ENCODE data around the gene TBC1D24. TPM values are rescaled to one million over a fixed set of nuclear protein-coding genes. Genes with fewer than 3 reads are reported as not detected.

Gene TBC1D24
- polyA plus RNA-seq, 1 of the 3 experiments (the other 2 are of a cell fraction) = 6.7 TPM

DNA sequence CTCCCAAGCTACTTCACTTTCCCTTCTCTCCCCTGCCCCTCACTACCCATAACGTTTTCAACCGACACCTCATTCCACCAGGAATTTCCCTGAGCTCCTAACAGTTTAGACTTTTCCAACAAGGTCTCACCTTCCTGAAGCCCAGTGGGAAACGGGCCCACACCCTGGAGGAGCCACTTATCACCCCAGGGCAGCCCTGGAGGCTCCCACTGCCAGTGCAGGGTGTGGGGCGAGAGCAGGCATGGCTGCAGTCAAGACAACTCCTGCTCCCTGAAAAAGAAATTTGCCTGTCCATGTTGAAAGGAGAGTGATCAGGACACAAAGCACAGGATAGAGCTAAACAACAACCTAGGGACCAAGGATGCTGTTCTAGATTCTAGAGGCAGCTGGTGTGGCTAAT is 47.4 kb upstream of the TBC1D24 start:
- Histone ChIP-seq H3F3A (replicated peaks; ENCODE audit: insufficient read depth) (no peaks in the 10 kb centered on the region), H3K36me3 (replicated peaks in 1 of 2; ENCODE audit: control insufficient read depth in 1 of 2, insufficient read depth in 2 of 2, low read length in 1 of 2) (peaks cover 0 to 4% of the 10 kb centered on the region in 2 experiments), H3K9me3 (no peaks in the 10 kb centered on the region), H4K20me1 (ENCODE audit: insufficient read depth) (peaks cover 12% of the 10 kb centered on the region; the same call in 1 of the 2 replicates), H3K79me2 (ENCODE audit: insufficient read depth) (peaks cover 32% of the 10 kb centered on the region), H3K4me2 (no peak overlapping the region), H3K9ac (no peak overlapping the region), H3K27me3 (ENCODE audit: insufficient read depth) (no peaks in the 10 kb centered on the region), H2AFZ (ENCODE audit: low read depth) (no peak overlapping the region), H3K4me1 (ENCODE audit: control insufficient read depth in 1 of 2, insufficient read depth in 2 of 2, low read depth in 1 of 2, low read length in 1 of 2) (peaks cover 10 to 35% of the 10 kb centered on the region in 2 experiments), H3K9me2 (no peaks in the 10 kb centered on the region), H3K27ac (ENCODE audit: low read depth in 2 of 2, low read length in 1 of 2) (no peak overlapping the region), H3K4me3 (ENCODE audit: low read depth in 2 of 2, low read length in 1 of 2) (no peak overlapping the region)
- ChIA-PET CTCF (interaction anchor here (0.7 to 1.5 kb wide), 8 partner anchors 9 to 131 kb away, joined by 3 to 8 read pairs (median 4); partner anchors contain the start of genes ABCA3 and TEDC2), POLR2A (interaction anchor here (1.4 to 2.1 kb wide), 2 partner anchors 56 to 87 kb away, joined by 3 to 7 read pairs; partner anchors contain the start of gene ABCA3)
- DNase-seq = no peak
- 89% methylated on average over 4 of the region's 4 CpGs for WGBS (ENCODE audit: low lambda C conversion rate)
- TF ChIP-seq FOXM1 (IDR thresholded peaks at IDR 0.05; ENCODE audit: low read depth) (no peak), SIN3A (IDR thresholded peaks at IDR 0.05; ENCODE audit: borderline replicate concordance, low read depth, low read length) (no peak), FOXJ3 (CRISPR knock-in tag; IDR thresholded peaks at IDR 0.05) (no peak), NRF1 (IDR thresholded peaks at IDR 0.05; ENCODE audit: low read depth, low read length) (no peak), RFX5 (IDR thresholded peaks at IDR 0.05; ENCODE audit: low read length) (no peak), MXI1 (IDR thresholded peaks at IDR 0.05; ENCODE audit: low read depth, low read length) (no peak), RCOR1 (IDR thresholded peaks at IDR 0.05; ENCODE audit: low read length) (no peak), MEF2A (IDR thresholded peaks at IDR 0.05; ENCODE audit: borderline replicate concordance, low read depth) (no peak)
- TF ChIP-seq, protein P1, sequence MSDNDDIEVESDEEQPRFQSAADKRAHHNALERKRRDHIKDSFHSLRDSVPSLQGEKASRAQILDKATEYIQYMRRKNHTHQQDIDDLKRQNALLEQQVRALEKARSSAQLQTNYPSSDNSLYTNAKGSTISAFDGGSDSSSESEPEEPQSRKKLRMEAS (IDR thresholded peaks at IDR 0.05; ENCODE audit: low read depth) = no peak

DNA sequence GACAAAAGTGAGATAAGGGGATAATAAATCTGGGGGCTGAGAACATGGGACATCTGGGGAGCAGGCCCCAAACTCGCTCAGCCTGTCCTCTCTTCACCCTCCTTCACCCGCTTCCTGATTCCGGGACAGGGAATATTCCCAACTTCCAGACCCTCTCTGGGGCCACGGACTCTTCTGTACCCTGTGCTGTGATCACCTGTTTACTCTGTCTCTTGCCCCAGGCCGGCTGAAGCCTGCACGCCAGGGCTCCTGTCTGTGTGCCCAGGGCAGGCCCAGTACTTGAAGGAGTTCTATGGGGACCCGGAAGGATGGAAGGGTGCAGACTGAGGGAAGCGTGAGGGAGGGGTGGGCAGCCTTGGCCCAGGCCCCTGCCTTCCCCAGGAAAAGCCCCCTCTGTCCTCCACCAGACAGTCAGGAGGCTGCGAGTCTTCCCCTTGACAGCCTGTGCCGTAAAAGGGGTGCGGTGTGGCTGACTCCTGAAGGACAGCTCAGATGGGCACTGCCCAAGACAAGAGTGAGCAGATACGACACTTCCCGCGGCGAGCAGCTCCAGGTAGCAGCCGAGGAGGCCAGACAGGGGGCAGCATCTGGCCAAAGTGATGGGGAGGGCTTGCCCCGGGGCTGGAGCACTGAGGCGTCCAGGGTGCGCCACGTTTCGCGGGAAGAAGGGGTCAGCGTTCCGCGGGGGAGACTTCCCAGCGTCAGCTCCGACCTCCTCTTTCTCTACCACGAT is 46.7 kb upstream of the TBC1D24 start:
- WGBS (ENCODE audit: low lambda C conversion rate) = 96% methylated on average over 7 of the region's 28 CpGs
- peaks cover 4 to 11% of the 10 kb centered on the region in 2 experiments for H3K36me3 ChIP-seq (replicated peaks in 1 of 2; ENCODE audit: control insufficient read depth in 1 of 2, insufficient read depth in 2 of 2, low read length in 1 of 2)
- H3K9me3 ChIP-seq = no peaks in the 10 kb centered on the region
- H3K9me2 ChIP-seq = no peaks in the 10 kb centered on the region
- peak overlapping the region; percentile 84 to 89 for H3K4me3 ChIP-seq (ENCODE audit: low read depth in 2 of 2, low read length in 1 of 2)
- CTCF ChIA-PET = interaction anchor here (0.8 to 3.2 kb wide), 14 partner anchors 10 to 160 kb away, joined by 3 to 45 read pairs (median 4); partner anchors contain the start of genes ABCA3, ATP6V0C and TEDC2
- POLR2A ChIA-PET = interaction anchor here (1.4 to 2.1 kb wide), 2 partner anchors 55 to 88 kb away, joined by 3 to 7 read pairs; partner anchors contain the start of gene ABCA3
- TF ChIP-seq SIN3A (IDR thresholded peaks at IDR 0.05; ENCODE audit: borderline replicate concordance, low read depth, low read length) = no peak
- TF ChIP-seq SMC3 (IDR thresholded peaks at IDR 0.05; ENCODE audit: low read depth, low read length) = no peak; the same call in 1 of the 2 replicates
- TF ChIP-seq NFIC (IDR thresholded peaks at IDR 0.05; ENCODE audit: borderline replicate concordance) = no peak
- TF ChIP-seq, protein P1 (IDR thresholded peaks at IDR 0.05; ENCODE audit: low read depth) = no peak
- TF ChIP-seq FOXM1 (IDR thresholded peaks at IDR 0.05; ENCODE audit: low read depth) = no peak
- peaks cover 10 to 31% of the 10 kb centered on the region in 2 experiments for H3K4me1 ChIP-seq (ENCODE audit: control insufficient read depth in 1 of 2, insufficient read depth in 2 of 2, low read depth in 1 of 2, low read length in 1 of 2)
- peak overlapping the region; percentile 80 for H3K4me2 ChIP-seq
- peaks cover 39% of the 10 kb centered on the region for H3K79me2 ChIP-seq (ENCODE audit: insufficient read depth)
- H3F3A ChIP-seq (replicated peaks; ENCODE audit: insufficient read depth) = no peaks in the 10 kb centered on the region
- peaks cover 12% of the 10 kb centered on the region; the same call in 1 of the 2 replicates for H4K20me1 ChIP-seq (ENCODE audit: insufficient read depth)
- peak overlapping the region; percentile 96; the same call in 1 of the 2 replicates for H2AFZ ChIP-seq (ENCODE audit: low read depth)
- peak; percentile 68 for DNase-seq
- H3K27me3 ChIP-seq (ENCODE audit: insufficient read depth) = no peaks in the 10 kb centered on the region
- peak overlapping the region in 1 of 2 experiments; percentile 86; a peak in 2 of 4 replicates for H3K27ac ChIP-seq (ENCODE audit: low read depth in 2 of 2, low read length in 1 of 2)
- H3K9ac ChIP-seq = peak overlapping the region; percentile 77
